DND-41 (cell line): ENCODE measurements around the gene ARL4D.

ENCODE experiments used
- ATAC-seq: fragments of 200-7000 bp; cut with Tn5 transposase; 3 replicates; pipeline ENCODE4 v1.9.1; 2021; ENCODE audit warnings: low read depth; ENCODE audit not compliant: insufficient read depth
- DNase-seq: peaks from one replicate; pipeline ENCODE4 v3.0.0-alpha.2; 2020
- H2AFZ ChIP-seq: 2 replicates; pipeline ENCODE4 v1.6.0; 2012; ENCODE audit warnings: low read depth, low read length
- H3K27ac ChIP-seq: 2 replicates; pipeline ENCODE4 v1.5.1; 2012; ENCODE audit warnings: low read length, inconsistent platforms
- H3K27me3 ChIP-seq: fragments of 200-600 bp; sonication (generic); 2 replicates; pipeline ENCODE4 v1.6.0; 2012; ENCODE audit warnings: low read length, mild to moderate bottlenecking, inconsistent platforms; ENCODE audit not compliant: insufficient read depth, poor library complexity
- H3K36me3 ChIP-seq: 2 replicates; pipeline ENCODE4 v1.5.1; 2012; ENCODE audit warnings: low read length, inconsistent platforms; ENCODE audit not compliant: insufficient read depth
- H3K4me1 ChIP-seq: 2 replicates; pipeline ENCODE4 v1.5.1; 2012; ENCODE audit warnings: mild to moderate bottlenecking, low read length; ENCODE audit not compliant: insufficient read depth
- H3K4me2 ChIP-seq: 2 replicates; pipeline ENCODE4 v1.6.0; 2012; ENCODE audit warnings: mild to moderate bottlenecking, moderate library complexity, low read length, inconsistent platforms; ENCODE audit not compliant: insufficient read depth
- H3K4me3 ChIP-seq, 2 experiments: fragments of 200-600 bp in 1 of 2; shearing (Covaris generic) in 1 of 2; 2 replicates each; pipeline ENCODE4 v1.5.1; 2012 to 2016; ENCODE audit warnings: inconsistent platforms in 2 of 2, low read length in 2 of 2, mild to moderate bottlenecking in 2 of 2, low read depth in 1 of 2, moderate library complexity in 1 of 2
- H3K79me2 ChIP-seq: 2 replicates; pipeline ENCODE4 v1.6.0; 2012; ENCODE audit warnings: low read length, inconsistent platforms; ENCODE audit not compliant: insufficient read depth
- H3K9ac ChIP-seq: 2 replicates; pipeline ENCODE4 v1.6.0; 2012; ENCODE audit warnings: low read depth, mild to moderate bottlenecking, inconsistent platforms, low read length, moderate library complexity
- H3K9me3 ChIP-seq: 2 replicates; pipeline ENCODE4 v1.5.1; 2012; ENCODE audit warnings: low read length, moderate library complexity, mild to moderate bottlenecking, inconsistent platforms; ENCODE audit not compliant: insufficient read depth, severe bottlenecking
- H4K20me1 ChIP-seq: 2 replicates; pipeline ENCODE4 v1.6.0; 2012; ENCODE audit warnings: low read length; ENCODE audit not compliant: insufficient read depth
- EZH2 ChIP-seq: IDR thresholded peaks from 3 replicates; pipeline ENCODE4 v1.6.1; 2012; ENCODE audit warnings: borderline replicate concordance, low read depth, mild to moderate bottlenecking, moderate library complexity, low read length, inconsistent platforms; ENCODE audit not compliant: severe bottlenecking
- TF ChIP-seq, protein P1 (sequence below): IDR thresholded peaks from 2 replicates; pipeline ENCODE4 v1.5.1; 2012; ENCODE audit warnings: borderline replicate concordance, low read length, moderate library complexity, mild to moderate bottlenecking; ENCODE audit not compliant: poor library complexity, severe bottlenecking; ENCODE audit errors: extremely low read depth

ARL4D gene

DNA sequence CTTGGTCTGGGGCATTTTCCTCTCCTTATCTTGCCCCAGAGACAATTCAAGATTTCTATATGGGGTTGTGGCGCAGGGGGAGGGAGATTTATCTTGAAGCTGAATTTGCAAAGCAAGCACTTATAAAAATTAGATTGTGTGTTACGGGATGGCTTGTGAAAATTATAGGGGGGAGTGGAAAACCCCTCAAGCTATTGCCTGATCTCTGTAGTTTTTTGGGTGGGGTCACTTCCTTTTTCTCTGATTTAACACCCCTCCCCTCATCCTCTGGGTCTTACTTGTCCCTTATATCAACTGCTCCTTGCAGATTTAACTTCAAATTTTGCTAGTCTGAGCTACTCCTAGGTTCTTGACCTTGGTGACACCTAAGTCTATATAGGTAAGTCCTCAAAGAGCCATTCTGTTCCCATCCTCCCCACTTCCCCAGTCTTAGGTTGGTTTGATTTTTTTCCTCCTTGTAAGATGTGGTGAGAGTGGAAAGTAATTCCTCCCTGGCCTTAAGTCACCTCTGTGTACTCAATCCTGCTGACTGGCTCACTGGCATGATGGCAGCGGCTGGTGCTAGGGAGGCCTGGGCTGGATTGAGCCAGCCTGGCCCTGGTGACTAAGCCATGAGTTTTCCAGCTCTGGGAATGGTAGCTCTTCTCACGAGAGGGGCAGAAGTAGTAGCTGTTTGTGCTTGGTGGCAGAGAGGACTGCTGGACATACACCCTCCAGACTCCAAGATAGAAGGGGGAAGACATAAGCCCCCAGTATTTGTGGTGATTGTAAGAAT, 2.3 kb downstream of the ARL4D start:
- Histone ChIP-seq H3K4me2 (no peak overlapping the region; the same call in 1 of the 2 replicates), H3K79me2 (no peaks in the 10 kb centered on the region), H3K27ac (no peak overlapping the region), H3K27me3 (no peaks in the 10 kb centered on the region), H3K36me3 (no peaks in the 10 kb centered on the region), H4K20me1 (no peaks in the 10 kb centered on the region), H3K4me3 (no peak overlapping the region), H3K9ac (no peak overlapping the region), H3K4me1 (peaks cover 23% of the 10 kb centered on the region), H2AFZ (no peak overlapping the region), H3K9me3 (no peaks in the 10 kb centered on the region)
- no peak for ATAC-seq
- DNase-seq: no peak
- TF ChIP-seq, protein P1, sequence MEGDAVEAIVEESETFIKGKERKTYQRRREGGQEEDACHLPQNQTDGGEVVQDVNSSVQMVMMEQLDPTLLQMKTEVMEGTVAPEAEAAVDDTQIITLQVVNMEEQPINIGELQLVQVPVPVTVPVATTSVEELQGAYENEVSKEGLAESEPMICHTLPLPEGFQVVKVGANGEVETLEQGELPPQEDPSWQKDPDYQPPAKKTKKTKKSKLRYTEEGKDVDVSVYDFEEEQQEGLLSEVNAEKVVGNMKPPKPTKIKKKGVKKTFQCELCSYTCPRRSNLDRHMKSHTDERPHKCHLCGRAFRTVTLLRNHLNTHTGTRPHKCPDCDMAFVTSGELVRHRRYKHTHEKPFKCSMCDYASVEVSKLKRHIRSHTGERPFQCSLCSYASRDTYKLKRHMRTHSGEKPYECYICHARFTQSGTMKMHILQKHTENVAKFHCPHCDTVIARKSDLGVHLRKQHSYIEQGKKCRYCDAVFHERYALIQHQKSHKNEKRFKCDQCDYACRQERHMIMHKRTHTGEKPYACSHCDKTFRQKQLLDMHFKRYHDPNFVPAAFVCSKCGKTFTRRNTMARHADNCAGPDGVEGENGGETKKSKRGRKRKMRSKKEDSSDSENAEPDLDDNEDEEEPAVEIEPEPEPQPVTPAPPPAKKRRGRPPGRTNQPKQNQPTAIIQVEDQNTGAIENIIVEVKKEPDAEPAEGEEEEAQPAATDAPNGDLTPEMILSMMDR: no peak
- TF ChIP-seq EZH2: no peak

DNA sequence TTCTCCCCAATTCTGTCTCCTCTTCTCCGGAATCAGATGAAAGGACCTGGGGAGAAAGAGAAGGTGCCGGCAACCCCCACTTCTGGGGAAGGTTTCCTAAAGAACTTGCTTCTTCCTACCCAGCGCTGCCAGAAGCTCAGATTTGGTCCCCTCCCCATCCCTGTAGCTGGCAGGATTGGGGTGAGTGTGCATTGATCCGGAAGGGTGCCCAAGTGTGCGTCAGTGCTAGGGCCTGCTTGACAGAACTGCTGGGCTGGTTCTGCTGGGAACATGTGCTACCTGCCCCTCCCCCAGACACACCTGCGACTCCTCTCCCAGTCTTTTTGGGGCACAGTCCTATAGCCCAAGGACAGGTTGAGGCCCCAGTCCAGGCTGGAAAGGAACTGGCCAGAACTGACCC, 3.3 kb downstream of the ARL4D start:
- ATAC-seq (no peak), DNase-seq (no peak)
- no peaks in the 10 kb centered on the region for H3K36me3 ChIP-seq
- H3K27ac ChIP-seq: no peak overlapping the region
- H3K4me3 ChIP-seq: no peak overlapping the region
- no peaks in the 10 kb centered on the region for H3K79me2 ChIP-seq
- TF ChIP-seq, protein P1: no peak
- no peak for TF ChIP-seq EZH2
- H3K9me3 ChIP-seq: no peaks in the 10 kb centered on the region
- H3K27me3 ChIP-seq: no peaks in the 10 kb centered on the region
- H3K4me1 ChIP-seq: peaks cover 23% of the 10 kb centered on the region
- no peak overlapping the region for H2AFZ ChIP-seq
- H3K4me2 ChIP-seq: no peak overlapping the region
- no peaks in the 10 kb centered on the region for H4K20me1 ChIP-seq
- no peak overlapping the region for H3K9ac ChIP-seq

DNA sequence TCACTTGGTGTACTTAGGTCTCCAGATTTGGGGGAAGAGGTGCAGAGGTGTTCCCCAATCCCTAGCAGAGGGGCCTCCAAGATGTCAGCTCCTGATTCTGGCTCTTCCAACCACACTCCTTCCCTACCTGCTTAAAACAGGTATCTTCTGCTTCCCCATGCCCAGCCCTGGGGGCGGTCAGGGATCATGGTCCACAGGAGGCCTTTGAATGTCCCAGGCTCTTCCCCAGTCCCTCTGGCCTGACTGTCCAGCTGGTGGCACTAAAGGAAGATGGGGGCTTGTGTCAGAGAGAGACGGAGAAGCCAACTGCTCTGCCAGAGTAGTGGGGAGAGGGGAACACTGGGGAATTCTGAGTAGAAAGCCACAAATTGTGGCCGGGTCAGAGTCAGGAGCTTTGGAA, 3.8 kb downstream of the ARL4D start:
- DNase-seq (no peak), ATAC-seq (no peak)
- no peak for TF ChIP-seq EZH2
- TF ChIP-seq, protein P1: no peak
- Histone ChIP-seq H3K4me1 (peaks cover 23% of the 10 kb centered on the region), H2AFZ (no peak overlapping the region), H3K4me2 (no peak overlapping the region), H3K36me3 (no peaks in the 10 kb centered on the region), H3K27me3 (no peaks in the 10 kb centered on the region), H3K9ac (no peak overlapping the region), H3K27ac (no peak overlapping the region), H4K20me1 (no peaks in the 10 kb centered on the region), H3K9me3 (no peaks in the 10 kb centered on the region), H3K79me2 (no peaks in the 10 kb centered on the region), H3K4me3 (no peak overlapping the region)

DNA sequence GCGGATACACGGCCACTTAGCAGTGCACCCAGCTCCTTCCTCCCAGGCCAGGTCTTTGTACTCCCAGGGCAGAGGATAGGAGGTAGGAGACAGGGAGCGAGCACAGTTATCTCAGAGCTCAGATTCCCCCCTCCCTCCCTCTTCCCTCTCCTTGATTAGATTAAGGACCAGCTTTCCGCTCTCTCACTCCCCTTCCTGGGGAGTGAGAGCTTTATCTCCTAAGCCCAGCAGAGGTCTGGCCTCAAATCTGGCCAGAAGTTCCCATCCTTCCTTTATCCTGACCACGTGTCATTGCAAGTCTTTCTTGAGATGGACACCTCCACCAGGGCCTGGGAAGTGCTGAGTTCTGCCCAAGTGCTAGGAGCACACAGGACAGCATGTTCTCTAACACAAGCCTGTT, 5.1 kb downstream of the ARL4D start:
- no peak for DNase-seq
- H3K79me2 ChIP-seq: no peaks in the 10 kb centered on the region
- no peak overlapping the region for H3K9ac ChIP-seq
- no peaks in the 10 kb centered on the region for H3K27me3 ChIP-seq
- no peak overlapping the region for H3K4me3 ChIP-seq
- H3K36me3 ChIP-seq: no peaks in the 10 kb centered on the region
- no peak overlapping the region for H3K27ac ChIP-seq
- H3K9me3 ChIP-seq: no peaks in the 10 kb centered on the region
- no peaks in the 10 kb centered on the region for H4K20me1 ChIP-seq
- no peak overlapping the region for H3K4me2 ChIP-seq
- H3K4me1 ChIP-seq: peaks cover 15% of the 10 kb centered on the region
- TF ChIP-seq, protein P1: no peak
- no peak for TF ChIP-seq EZH2
- no peak for ATAC-seq
- no peak overlapping the region for H2AFZ ChIP-seq
